Fibroblast of skin of right quadriceps (primary cell): Measurements from ENCODE around the gene MEPE.

Experiments used
- DNase-seq: peaks from one replicate; pipeline ENCODE4 v3.0.0-alpha.2; 2013

MEPE gene

GRCh38 chr4:87832669-87833068 is at the start of gene MEPE:
TSS of gene MEPE (plus strand) at chr4:87832969. CDS start at chr4:87834715, 1,746 bp downstream.
- no peak for DNase-seq

GRCh38 chr4:87783781-87784180 is 49.0 kb upstream of the MEPE start:
- DNase-seq, result no peak

GRCh38 chr4:87785731-87786509 is 46.8 kb upstream of the MEPE start:
- DNase-seq, result no peak

- no peak for DNase-seq
Observed at GRCh38 chr4:87799301-87800113, 33.3 kb upstream of the MEPE start, which contains the start of gene IBSP. TSS of gene IBSP (plus strand) at chr4:87799554. CDS start at chr4:87802362, 2,808 bp downstream.

- no peak for DNase-seq
Observed at GRCh38 chr4:87802858-87803257, 29.9 kb upstream of the MEPE start.

GRCh38 chr4:87803421-87803820 is 29.3 kb upstream of the MEPE start:
- no peak for DNase-seq

- no peak for DNase-seq
Observed at GRCh38 chr4:87804871-87805270, 27.9 kb upstream of the MEPE start.

GRCh38 chr4:87805971-87806370 is 26.8 kb upstream of the MEPE start:
- DNase-seq, result peak; percentile 41

- peak; percentile 64 for DNase-seq
Observed at GRCh38 chr4:87806520-87806919, 26.2 kb upstream of the MEPE start.

- peak; percentile 42 for DNase-seq
Observed at GRCh38 chr4:87807402-87807801, 25.4 kb upstream of the MEPE start.

- DNase-seq, result peak; percentile 32
Observed at GRCh38 chr4:87811977-87812376, 20.8 kb upstream of the MEPE start.

GRCh38 chr4:87819281-87819919 is 13.4 kb upstream of the MEPE start:
- peak; percentile 97 for DNase-seq

GRCh38 chr4:87823200-87823599 is 9.6 kb upstream of the MEPE start:
- no peak for DNase-seq

GRCh38 chr4:87823724-87824123 is 9.0 kb upstream of the MEPE start:
- no peak for DNase-seq

GRCh38 chr4:87824352-87824751 is 8.4 kb upstream of the MEPE start:
- no peak for DNase-seq

- DNase-seq, result no peak
Observed at GRCh38 chr4:87834401-87834800, 1.6 kb downstream of the MEPE start.

- peak; percentile 8 for DNase-seq
Observed at GRCh38 chr4:87835197-87835596, 2.4 kb downstream of the MEPE start.

- DNase-seq, result no peak
Observed at GRCh38 chr4:87835743-87836142, 3.0 kb downstream of the MEPE start.

GRCh38 chr4:87838205-87838604 is 5.4 kb downstream of the MEPE start:
- no peak for DNase-seq

- peak; percentile 38 for DNase-seq
Observed at GRCh38 chr4:87838890-87839591, 6.3 kb downstream of the MEPE start.

GRCh38 chr4:87839592-87839946 is 6.8 kb downstream of the MEPE start:
- no peak for DNase-seq

- no peak for DNase-seq
Observed at GRCh38 chr4:87840149-87840548, 7.4 kb downstream of the MEPE start.

- peak; percentile 93 for DNase-seq
Observed at GRCh38 chr4:87843936-87844335, 11.2 kb downstream of the MEPE start.
